GM19463 (cell line): Measurements from ENCODE around the gene HOXB3.
A peak's percentile ranks its signal among the peaks of the same experiment; 100 is the strongest.

Experiments
- ATAC-seq: cut with Tn5 transposase; IDR thresholded peaks from one replicate; pipeline ENCODE4 v1.9.1; 2021; ENCODE audit warnings: mild to moderate bottlenecking, moderate library complexity; ENCODE audit not compliant: unreplicated experiment

HOXB3 gene

GRCh38 chr17:48506246-48506645 is 83.8 kb downstream of the HOXB3 start:
- ATAC-seq, result no peak

DNA sequence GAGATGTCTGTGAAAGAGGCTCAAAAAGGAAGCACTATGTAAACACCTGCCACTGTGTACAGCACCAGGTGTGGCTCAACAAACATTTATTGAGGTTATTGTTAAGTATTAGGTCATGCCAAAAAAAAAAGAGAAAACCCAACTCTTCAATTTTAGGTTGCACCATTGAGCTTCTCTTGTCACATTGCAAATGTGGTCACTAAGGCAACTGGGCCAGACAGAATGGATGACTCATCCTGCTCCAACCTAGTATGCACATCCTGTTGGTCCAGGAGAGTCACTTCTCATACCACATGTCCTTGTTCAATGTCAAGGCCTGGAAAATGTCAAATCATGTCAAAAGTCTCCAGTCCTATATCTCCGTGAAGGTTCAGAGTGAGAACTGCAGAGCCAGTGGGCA is 84.3 kb downstream of the HOXB3 start:
- peak; percentile 89 for ATAC-seq

- no peak for ATAC-seq
Observed at GRCh38 chr17:48504953-48505352, 85.1 kb downstream of the HOXB3 start.

GRCh38 chr17:48503747-48504146 is 86.3 kb downstream of the HOXB3 start:
- ATAC-seq, result no peak

DNA sequence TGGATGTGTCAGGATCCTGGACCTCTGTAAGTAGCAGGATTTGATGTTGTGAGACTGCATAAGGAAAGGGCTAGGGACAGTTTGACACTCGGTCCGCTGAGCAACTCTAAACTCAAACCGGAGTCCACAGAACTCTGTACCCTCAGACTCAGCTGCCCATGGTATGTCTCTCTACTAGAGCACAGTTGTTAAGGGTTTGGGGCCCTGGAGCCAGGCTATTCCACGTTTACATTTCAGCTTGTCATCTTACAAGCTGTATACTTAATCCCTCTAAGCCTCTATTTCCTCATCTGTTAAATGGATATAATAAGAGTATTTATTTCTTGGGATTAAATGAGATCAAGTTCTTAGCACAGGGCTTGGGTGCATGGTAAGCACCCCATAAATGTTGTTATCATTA is 87.1 kb downstream of the HOXB3 start:
- ATAC-seq, result no peak

- ATAC-seq, result no peak
Observed at GRCh38 chr17:48502312-48502711, 87.7 kb downstream of the HOXB3 start.

- ATAC-seq, result no peak
Observed at GRCh38 chr17:48500435-48501426, 89.3 kb downstream of the HOXB3 start.

DNA sequence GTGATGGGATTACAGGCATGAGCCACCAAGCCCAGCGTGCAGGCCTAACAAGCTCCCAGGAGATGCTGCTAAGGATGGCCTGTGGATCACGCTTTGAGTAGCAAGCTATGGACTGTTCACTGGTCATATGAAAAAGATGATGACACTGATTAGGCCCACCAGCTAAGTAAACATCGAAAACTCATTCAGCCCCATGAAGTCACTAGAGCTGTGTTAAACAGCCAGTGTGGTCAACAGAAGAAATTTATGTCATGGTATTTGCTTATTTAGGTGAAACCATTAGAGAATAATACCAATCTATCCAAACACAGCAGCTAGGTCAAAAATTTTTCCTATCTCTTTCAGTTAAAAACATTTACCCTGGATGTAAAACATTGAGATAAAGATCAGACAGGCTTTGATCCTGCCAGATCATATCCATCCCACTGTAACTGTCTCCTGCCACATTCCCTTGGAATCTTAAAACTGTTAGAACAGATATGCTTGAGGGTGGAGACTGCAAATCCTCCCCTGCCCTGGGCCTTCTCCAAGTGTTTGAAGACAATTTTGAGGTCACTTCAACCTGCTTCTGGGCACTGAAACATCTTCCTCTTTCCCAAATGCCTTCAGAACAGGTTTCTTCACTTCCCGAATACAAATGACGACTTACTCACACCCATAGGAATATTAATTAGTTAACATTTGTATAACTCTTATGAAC is 90.2 kb downstream of the HOXB3 start:
- ATAC-seq, result no peak

- no peak for ATAC-seq
Observed at GRCh38 chr17:48499248-48499647, 90.8 kb downstream of the HOXB3 start.
